Measurements from ENCODE around the gene CDCA7. TPM values are rescaled to one million over a fixed set of nuclear protein-coding genes. Genes with fewer than 3 reads are reported as not detected.

CDCA7 gene
- total and polyA plus RNA-seq, 2 donors (not counting 3 experiments of a cell fraction or from before 2014, with no cell fraction given), result 14.9 to 29.7 TPM

DNA sequence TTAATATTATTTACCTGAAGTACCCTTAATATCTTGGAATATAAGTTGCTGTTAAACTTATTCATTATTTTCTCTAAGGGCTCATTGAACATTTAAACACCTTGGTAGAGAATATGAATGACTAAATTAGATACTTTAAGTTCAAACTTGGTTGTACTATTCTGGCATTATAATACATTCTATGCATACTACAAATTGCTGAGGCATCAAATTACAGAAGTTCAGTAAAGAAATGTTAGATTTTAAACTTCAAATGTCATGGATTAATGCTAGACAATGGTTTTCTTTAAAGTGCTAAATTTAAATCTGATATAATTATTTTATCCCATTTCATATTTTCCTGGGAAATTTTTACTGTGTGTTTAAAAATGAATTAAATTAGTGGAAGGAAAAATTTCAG is 63.1 kb downstream of the CDCA7 start:
- TF ChIP-seq JUN (IDR thresholded peaks at IDR 0.05; ENCODE audit: borderline replicate concordance, insufficient read depth, insufficient read length, low read depth), result no peak
- TF ChIP-seq, protein P1, sequence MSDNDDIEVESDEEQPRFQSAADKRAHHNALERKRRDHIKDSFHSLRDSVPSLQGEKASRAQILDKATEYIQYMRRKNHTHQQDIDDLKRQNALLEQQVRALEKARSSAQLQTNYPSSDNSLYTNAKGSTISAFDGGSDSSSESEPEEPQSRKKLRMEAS (IDR thresholded peaks at IDR 0.05; ENCODE audit: insufficient read depth, insufficient read length), result no peak
- TF ChIP-seq POLR2A (IDR thresholded peaks at IDR 0.05; ENCODE audit: low read depth, low read length), result no peak
- no peak for TF ChIP-seq GATA2 (IDR thresholded peaks at IDR 0.05; ENCODE audit: insufficient read depth, insufficient read length, low read depth, low read length)
- TF ChIP-seq POLR2AphosphoS5 (IDR thresholded peaks at IDR 0.05; ENCODE audit: insufficient read depth, low read depth, low read length), result no peak
- TF ChIP-seq EZH2 (IDR thresholded peaks at IDR 0.05; ENCODE audit: borderline replicate concordance, low read depth, low read length, severe bottlenecking), result no peak
- TF ChIP-seq FOS (IDR thresholded peaks at IDR 0.05; ENCODE audit: borderline replicate concordance, insufficient read depth, low read length), result no peak
- TF ChIP-seq MYC (IDR thresholded peaks at IDR 0.05; ENCODE audit: low read depth, low read length), result no peak
- TF ChIP-seq, protein P2, sequence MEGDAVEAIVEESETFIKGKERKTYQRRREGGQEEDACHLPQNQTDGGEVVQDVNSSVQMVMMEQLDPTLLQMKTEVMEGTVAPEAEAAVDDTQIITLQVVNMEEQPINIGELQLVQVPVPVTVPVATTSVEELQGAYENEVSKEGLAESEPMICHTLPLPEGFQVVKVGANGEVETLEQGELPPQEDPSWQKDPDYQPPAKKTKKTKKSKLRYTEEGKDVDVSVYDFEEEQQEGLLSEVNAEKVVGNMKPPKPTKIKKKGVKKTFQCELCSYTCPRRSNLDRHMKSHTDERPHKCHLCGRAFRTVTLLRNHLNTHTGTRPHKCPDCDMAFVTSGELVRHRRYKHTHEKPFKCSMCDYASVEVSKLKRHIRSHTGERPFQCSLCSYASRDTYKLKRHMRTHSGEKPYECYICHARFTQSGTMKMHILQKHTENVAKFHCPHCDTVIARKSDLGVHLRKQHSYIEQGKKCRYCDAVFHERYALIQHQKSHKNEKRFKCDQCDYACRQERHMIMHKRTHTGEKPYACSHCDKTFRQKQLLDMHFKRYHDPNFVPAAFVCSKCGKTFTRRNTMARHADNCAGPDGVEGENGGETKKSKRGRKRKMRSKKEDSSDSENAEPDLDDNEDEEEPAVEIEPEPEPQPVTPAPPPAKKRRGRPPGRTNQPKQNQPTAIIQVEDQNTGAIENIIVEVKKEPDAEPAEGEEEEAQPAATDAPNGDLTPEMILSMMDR (IDR thresholded peaks at IDR 0.05; ENCODE audit: extremely low read depth in 1 of 2, insufficient read depth in 1 of 2, low read depth in 1 of 2, low read length in 2 of 2), result no peak
- Histone ChIP-seq H3K9ac (replicated peaks; ENCODE audit: extremely low read depth, insufficient read depth, low read length) (no peak overlapping the region), H3K9me3 (replicated peaks; ENCODE audit: control insufficient read depth, insufficient read depth, low read length) (no peaks in the 10 kb centered on the region), H3K27ac (ENCODE audit: insufficient read depth, low read depth, low read length) (no peak overlapping the region), H3K9me1 (replicated peaks; ENCODE audit: control insufficient read depth, extremely low read depth, insufficient read depth, low read length) (no peaks in the 10 kb centered on the region), H3K27me3 (ENCODE audit: control insufficient read depth in 2 of 2, insufficient read depth in 2 of 2, low read length in 2 of 2) (no peaks in the 10 kb centered on the region), H3K4me3 (replicated peaks in 1 of 3; ENCODE audit: insufficient read depth in 1 of 3, low read depth in 1 of 3, low read length in 3 of 3) (no peak overlapping the region), H3K79me2 (ENCODE audit: control insufficient read depth, insufficient read depth, low read length) (no peaks in the 10 kb centered on the region), H3K4me2 (ENCODE audit: insufficient read depth, low read length) (no peak overlapping the region), H3K36me3 (ENCODE audit: control insufficient read depth in 2 of 2, extremely low read depth in 1 of 2, insufficient read depth in 2 of 2, low read length in 2 of 2) (no peaks in the 10 kb centered on the region), H3K4me1 (ENCODE audit: control insufficient read depth, extremely low read depth, insufficient read depth, low read length) (no peaks in the 10 kb centered on the region), H2AFZ (ENCODE audit: low read depth, low read length) (no peak overlapping the region), H4K20me1 (replicated peaks; ENCODE audit: control insufficient read depth, extremely low read depth, insufficient read depth, low read length) (no peaks in the 10 kb centered on the region)
- intact Hi-C loops (cut with micrococcal nuclease) (no loop called here), dilution Hi-C loops (cut with MboI; ENCODE audit: extremely low pct_ligation_motif_present, low sequenced_read_pairs) (no loop called here)
- no TSS peak for BruUV-seq (replicated peaks)
- no peak for DNase-seq (ENCODE audit: low read depth, low spot score)
- ChIA-PET POLR2A (no interaction called here), CTCF (no interaction called here)
- FAIRE-seq, result no peak

Data from endothelial cell of umbilical vein (primary cell).